HG03159 (cell line): ENCODE measurements around the gene LMX1A.

Source experiments
- ATAC-seq: cut with Tn5 transposase; IDR thresholded peaks from one replicate; pipeline ENCODE4 v1.9.1; 2021; ENCODE audit warnings: mild to moderate bottlenecking, moderate library complexity; ENCODE audit not compliant: unreplicated experiment

The LMX1A gene

DNA sequence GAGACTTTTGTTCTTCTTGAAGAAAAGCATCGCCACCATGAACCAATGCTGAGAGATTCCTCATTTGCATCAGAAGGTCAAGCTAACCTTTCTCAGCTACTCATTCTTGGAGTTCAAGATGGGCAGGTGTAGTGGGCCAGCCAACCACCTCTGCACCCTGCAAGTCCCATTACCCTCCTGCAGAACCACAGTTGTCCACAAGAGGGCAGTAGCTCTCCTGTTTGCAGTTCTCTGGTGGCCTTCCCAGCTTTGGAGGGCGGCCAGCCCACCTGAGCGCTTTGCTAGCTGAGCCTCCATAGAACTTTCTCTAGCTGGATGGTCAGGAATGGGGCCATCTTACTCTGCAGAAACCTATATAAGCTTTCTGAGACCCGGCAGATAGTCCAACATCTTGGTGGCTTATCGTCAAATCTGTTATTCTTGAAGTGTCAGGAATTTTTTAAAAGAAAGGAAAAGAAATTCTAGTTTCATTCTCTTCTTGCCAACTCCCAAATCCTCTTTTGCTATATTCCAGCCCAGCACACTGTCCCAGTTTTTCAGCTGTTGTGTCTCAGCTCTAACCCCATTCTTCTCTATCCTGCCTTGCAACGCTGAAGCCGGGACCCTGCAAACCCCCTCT is 11.0 kb upstream of the LMX1A start:
- peak; percentile 70 for ATAC-seq

DNA sequence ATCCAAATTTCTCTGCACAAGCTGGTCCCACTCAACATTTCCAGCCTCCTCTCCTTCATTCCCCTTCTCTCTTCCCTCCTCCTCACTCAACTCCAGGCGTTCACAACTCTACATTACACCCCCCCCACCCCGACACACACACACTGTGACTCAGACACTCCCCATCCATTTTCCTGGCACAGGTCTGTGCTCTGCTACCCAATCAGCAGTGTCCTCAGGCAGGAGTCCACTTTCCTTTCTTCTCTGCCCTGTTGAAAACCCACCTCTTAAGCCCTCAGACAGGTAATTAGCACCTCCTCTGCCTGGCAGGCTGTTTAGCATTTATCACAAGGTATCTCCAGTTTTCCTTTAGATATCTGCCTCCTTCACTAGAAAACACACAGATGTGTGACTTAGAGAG is 8.8 kb upstream of the LMX1A start:
- no peak for ATAC-seq

DNA sequence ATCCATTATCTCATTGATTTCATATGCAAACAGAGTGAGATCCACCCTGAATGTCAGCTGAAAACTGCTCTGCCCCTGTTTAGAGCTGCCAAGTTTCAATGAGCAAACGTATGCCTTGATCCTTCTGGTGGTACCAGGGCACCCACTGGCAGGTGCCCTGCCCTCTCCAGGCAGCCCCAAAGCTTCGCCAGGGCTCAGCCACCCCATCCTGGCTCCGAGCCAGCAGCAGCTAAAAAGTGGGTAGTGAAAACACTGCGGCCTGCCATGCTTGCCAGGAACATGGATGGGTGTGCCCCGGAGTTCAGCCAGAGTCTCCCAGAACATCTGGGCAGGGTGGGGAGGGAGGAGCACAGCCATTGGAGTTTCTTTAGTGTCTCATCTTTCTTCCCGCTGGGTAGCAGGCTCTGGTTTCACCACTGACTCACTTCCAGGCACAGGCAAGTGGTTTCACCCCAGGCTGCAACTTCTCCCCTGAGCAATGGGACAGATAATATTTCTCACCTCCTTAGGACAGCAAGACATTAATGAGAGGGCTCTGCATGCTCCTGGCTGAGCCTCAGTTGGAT is 8.1 kb upstream of the LMX1A start:
- no peak for ATAC-seq

DNA sequence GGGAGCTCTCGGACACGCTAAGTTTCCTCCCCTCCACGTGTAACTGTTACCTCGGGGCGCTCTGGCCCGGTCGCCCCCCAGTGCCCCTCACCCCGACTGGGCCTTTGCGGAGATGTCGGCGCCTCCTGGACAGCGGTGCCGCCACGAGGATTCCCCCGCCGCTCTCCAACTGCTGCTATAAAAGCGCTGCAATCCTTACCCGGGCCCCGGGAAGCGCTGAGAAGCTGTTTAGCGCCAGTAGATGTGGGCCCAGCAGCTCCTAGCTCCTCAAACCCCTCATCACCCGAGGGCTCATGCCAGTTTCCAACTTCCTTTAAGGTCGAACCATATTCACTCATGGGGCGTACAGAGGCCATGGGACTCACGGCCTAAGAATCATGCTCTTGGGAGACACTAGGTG is 361 bp upstream of the LMX1A start:
- ATAC-seq: no peak

DNA sequence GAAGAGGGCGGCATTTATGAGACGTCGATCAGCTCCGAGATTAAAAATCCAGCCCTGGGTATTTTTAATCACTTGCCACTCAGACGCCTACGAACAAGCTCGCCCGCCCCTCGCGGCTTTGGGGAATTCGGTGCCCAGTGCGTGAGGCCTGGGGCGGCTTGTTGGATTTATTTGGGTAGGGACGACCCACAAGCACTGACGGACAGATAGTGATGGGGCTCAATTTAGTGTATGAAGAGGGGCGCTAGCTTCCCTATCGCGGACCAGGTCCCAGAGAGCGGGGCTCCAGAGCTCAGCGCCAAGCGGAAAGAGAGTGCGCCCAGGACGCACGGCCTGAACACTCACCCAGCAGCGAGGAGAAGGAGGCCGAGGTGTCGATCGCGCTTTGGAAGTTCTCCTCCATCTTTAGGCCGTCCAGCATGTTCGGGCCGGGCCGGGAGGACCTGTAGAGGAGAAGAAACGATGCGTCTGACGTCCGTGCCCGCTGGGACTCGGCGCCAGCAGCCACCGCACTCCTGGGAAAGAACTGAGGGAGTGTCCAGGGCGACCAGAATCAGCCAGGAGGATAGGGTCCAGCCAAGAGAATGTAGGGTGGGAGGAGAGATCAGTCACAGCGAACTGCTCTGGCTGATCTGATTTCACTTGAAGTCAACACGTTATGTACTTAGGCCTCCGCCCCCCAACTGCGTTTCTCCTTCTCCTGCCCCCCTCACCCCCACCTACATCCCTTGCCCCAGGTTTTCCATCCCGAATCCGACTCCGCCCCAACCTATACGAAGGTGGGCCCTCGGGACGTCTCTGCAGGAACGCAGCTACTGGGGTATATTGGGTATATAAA is 1.2 kb downstream of the LMX1A start:
- ATAC-seq: no peak

DNA sequence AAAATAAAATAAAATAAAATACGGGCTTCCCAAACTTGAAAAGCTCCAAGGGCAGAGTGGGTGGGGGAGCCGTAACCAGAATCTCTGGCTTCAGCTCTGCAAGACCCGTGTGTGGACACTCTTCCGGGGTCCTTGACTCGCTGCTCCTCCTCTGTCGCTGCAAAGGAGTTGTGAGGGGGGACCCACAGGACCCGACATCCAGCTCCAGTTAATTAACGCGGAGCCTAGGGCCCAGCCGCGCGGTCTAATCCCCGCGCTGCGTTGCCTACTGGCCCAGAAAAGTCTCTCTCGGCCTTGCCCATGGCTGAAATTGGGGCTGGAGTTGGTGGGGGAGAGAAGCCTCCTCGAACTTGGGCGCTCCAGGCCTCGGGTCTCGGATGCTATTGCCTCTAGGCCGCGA is 1.8 kb downstream of the LMX1A start:
- ATAC-seq: no peak

DNA sequence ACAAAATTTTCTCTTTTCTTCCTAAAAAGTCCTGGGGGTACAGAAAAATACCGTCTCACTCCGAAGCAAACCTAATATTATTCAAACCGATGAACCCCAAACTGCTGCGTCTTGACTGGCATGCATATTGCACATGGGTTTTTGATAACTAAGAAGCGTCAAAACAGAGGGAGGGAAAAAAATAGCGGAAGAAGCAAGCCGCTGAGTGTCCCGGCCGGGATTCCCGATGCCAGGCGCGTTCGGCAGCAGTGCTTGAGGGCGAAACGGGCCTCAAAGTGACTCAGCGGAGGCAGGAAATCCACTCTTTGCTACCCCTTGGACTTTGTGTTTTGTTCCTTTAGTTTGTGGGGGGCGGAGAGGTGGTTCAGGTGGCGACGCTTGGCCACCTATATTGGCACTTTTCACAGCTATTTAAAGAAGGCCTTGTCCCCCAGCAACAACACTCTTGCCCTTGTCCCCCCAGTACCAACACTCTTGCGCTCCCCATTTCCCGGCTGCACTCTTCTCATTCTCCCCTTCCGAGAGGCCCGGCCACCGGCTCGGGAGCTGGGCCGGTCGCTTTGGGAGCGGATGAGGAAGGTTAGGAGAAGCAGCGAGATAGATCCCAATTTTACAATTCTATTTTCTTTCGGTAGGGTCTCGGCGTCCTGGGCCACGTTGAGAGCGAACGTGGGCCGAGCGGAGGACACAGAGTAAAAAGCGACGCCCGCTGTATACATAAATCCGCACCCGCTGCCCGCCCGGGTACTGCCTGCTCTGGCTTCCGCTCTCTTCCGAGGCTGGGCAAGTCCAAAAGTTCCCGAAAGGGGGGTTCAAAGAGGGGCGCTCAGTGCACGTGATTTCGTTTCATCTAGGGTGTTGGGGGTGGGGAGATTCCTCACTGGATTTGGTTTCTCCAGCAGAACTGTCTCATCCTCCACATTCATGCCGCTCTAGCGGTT is 2.5 kb downstream of the LMX1A start:
- no peak for ATAC-seq

DNA sequence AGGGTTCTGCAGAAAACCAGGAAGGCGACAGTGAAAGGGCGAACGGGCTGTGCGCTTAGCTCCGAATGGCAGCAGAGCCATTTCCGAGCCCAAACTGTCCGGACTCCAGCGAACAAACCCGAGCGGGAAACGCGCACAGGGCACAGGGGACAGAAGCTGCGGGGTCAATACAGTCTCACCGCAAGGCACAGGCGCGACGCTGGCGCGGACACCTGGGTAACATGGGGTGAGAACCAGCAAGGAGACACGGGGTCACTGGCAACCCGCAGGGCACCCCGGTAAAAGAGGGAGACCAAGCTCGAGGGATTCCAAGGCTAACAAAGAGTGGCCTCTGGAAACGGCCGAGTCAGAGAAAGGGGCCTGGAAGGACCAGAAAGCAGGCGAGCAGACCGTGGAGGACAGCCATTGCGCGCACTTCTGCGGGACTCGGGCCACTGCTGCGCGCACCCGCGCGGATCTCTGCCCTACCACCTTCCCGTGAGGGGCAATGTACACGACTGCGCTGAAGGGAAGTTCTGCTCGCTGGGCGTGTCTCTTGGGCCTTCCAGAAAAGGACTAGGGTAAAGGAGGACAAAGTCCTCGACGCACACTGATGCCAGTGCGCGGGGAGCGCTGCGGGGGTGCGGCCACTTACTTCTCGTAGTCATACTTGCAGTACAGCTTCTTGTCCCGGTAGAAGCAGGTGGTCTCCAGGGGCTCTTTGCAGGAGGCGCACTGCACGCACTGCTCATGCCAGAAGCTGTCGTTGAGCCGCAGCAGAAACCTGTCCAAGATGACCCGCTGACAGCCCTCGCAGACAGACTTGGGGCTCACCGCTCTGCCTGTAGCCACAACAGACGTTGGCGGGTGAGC is 3.8 kb downstream of the LMX1A start:
- ATAC-seq: no peak

DNA sequence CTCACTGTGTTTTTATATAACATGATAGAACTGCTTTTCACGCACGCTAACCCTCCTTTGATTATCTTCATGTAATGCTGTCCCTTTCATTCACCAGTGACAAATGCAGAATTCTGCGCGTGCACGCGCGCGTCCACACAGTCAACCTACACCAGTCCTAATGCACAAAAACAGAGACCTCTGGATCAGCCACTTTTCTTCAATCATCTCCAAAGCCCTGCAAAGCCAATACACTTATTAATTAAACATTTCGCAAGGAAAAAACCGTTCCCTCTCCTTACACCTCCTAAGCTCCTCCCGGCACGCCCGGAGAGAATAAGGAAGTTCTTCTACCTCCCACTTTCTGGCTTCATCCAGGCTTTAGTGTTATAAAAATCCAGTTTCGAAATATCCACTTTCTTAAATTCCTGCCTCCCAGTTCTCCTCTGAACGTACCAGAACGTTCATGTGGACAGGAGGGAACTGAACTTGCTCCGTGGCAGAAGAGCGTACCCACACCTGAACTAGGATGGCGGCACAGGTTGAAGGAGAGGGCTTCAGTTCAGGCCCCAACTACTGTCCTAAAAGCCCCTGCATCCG is 4.6 kb downstream of the LMX1A start:
- ATAC-seq: no peak

DNA sequence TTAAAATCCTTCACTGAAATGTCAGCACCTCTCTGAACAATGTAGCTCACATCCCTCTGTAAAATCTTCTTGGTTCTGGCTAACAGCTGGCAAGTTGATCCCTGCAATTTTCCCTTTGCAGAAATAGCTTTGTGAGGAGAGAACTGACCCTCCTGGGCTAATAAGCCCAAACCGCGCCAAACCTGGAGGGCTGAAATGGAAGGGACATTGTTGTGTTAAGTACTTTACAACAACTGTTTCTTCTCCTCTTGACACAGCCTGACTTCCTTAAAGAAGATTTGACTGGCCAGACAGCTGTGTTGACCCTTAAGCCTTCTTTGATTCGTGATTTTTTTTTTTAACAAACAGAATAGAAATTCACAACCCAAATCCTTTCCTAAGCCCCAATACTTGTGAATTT is 5.7 kb downstream of the LMX1A start:
- no peak for ATAC-seq

DNA sequence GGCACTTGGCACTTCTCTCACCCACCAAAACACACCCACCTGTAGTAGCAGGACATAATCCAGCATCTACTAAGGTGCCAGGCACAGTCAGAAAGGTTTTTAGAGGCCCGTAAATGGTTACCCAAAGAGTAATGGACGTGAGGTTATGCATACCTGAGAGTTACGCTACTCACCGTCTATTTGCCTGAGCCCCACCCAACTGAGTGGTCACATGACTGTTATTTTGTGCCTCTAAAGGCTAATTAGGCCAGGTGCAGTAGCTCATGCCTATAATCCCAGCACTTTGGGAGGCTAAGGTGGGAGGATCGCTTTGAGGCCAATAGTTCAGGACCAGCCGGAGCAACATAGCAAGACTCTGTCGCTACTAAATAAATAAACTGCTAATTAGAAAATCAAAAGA is 11.0 kb downstream of the LMX1A start:
- ATAC-seq: no peak

DNA sequence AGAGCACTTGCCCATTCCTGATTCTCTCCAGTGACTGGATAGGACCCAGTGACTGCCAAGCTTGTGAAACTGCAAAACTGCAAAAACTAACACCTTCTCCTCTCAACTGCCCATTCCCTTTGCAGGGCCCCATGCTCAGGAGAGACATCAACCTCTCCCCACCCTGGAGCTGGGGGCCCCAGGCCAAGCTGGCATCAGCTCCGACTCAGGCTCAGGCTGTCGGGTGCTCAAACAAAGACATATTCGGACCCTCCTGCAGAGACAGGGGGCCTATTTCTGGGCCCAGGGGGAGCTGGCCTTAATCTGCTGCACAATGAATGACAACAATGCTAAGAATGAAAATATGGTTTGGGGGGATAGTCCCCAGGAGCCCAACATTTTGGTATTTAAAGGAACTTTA is 11.8 kb downstream of the LMX1A start:
- ATAC-seq: no peak

DNA sequence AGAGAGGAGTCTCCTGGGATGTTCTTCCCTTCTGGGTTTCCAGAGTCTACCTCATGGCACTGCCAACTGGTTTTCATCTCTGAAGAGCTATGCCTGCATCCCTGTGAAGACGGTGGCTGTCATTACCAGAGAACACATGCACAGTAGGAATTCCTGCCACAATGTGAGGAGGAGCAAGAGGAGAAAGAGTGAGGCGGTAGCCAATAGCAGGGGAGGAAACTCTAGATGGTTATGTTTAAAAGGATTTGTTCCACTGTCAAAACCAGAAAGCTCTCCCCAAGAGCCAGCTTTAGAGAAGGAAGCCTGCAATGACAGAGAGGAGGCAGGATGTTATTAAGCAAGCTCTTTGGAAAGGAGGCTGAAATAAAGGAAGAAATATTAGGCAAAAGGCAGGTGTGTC is 12.3 kb downstream of the LMX1A start:
- ATAC-seq: no peak

DNA sequence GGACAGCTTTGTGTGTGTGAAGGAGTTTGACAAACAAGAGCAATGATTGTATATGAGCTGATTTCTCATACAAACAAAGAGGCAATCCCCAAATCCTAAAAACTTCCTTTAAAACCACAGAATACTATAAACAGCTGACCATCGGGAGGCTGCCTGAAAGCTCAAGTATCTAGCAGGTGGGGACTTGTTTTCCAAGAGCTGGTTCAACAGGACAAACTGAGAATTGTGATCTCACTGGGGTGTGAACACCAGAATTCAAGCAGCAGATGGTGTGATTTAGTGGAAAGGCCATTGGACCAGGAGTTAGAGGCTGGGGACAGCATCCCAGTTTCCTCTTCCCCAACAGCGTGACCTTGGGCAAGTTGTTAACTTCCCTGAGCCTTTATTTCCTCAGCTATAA is 13.9 kb downstream of the LMX1A start:
- no peak for ATAC-seq

DNA sequence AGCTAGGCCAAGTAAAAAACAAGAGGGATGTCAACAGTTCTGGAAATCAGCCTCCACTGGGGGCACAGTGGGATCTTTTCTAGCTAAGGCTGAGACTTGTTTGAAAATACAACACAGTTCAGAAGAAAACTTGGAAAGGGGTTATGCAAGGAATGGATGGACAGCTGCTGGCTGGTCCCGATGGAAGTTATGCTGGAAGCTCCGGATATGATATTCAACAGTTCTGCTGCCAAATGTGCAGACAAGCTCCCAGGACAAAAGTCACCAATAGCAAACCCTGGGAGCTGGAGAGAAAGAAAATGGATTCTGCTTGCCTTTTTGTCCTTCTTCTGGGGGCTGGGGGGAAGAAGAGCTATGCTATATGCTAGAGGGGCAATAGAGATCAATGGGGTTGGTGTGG is 14.3 kb downstream of the LMX1A start:
- no peak for ATAC-seq

DNA sequence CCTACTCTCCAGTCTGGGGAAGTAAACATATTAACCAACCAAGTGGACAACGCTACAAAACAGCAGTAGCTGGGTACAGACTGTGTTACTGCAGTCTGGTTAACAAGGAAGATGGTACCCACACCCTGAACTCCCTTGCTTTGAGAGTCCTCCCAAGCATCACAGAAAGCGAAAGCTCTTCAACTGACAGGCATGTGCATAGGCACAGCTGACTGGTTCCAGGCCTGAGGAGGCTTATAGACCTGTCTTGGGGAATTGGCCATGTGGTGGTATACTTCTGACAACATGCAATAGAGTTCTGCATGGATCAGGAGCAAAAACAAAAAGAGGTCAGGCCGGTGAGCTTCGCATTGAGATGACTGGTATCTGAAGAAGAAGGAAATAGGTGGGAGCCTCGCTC is 17.4 kb downstream of the LMX1A start:
- ATAC-seq: no peak

DNA sequence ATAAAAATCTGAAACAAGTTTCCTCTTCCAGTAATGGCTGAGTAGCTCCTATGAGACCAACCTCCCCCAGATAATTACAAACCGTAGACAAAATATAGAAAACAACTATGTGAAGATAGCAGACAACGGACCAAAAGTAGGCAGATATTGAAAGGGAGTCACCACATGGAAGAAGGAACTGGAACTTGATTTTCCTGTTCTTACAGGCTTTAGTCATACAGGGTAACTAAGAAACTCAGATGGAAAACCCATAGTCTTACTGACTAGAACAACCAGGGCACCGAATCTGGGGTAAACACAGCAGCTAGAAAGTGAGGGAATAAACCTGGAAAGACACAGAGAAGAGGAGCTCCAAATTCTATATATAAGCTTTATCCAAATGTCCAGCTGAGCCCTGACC is 26.0 kb downstream of the LMX1A start:
- no peak for ATAC-seq

DNA sequence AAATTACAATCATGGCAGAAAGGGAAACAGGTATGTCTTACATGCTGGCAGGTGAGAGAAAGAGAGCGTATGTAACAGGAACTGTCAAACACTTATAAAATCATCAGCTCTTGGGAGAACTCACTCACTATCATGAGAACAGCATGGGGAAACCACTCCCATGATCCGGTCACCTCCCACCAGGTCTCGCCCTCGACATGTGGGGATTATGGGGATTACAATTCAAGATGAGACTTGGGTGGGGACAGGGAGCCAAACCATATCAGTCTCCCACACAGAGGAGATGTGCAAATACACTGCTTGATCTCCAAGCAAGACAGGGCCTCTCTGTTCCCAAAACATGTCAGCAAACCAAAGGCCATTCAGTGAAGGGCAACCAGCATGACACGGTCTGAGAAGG is 27.4 kb downstream of the LMX1A start:
- no peak for ATAC-seq

DNA sequence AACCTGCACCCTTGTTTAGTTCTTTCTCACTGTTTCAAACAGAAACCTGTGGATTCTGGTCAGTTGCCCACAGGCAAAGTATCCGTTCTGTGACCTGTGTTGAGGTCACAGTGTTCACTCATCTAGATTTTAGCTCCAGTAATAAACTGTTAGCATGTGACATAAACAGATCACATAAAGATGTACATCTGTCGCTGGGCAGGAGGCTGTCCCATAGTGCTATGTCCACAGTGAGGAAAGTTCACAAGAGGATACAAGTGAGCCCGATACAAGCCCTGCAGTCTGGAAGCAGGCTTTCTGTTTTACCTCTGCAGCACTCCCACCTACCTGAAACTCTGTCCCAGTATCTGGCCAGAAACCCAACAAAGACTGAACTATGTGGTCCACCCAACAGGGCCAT is 28.4 kb downstream of the LMX1A start:
- ATAC-seq: no peak

DNA sequence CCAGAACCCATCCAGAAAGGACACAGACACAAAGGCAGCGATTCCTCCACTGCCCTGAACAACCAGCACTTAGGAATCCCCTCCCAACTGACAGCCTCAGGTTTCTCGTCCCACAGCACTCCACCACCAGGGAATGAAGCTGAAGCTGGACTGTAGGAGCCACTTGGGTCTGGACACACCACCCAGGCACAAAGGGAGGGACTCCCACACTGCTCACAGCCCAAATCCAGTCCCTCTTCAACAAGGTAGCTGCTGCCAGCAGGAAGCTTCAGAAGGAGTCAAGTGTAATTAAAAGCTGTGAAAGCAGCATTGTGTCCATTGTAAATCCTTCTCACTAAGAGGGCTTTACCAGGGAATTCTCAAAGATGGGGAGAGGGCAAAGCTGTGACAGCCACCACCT is 29.0 kb downstream of the LMX1A start:
- no peak for ATAC-seq
